ENCODE results near the gene MOSPD2. TPM values are rescaled to one million over a fixed set of nuclear protein-coding genes. Genes with fewer than 3 reads are reported as not detected.

Gene MOSPD2
- total and polyA plus RNA-seq, 8 donors, result 16.6 to 29.7 (median 22.6) TPM

GRCh38 chrX:14943962-14944361, 70.7 kb downstream of the MOSPD2 start:
- H3K9me3 ChIP-seq, result no peaks in the 10 kb centered on the region
- TF ChIP-seq CTCF (IDR thresholded peaks at IDR 0.05), result no peak
- no peaks in the 10 kb centered on the region for H3K4me1 ChIP-seq
- no peak overlapping the region for H3K4me3 ChIP-seq
- H3K36me3 ChIP-seq, result no peaks in the 10 kb centered on the region
- no peak overlapping the region for H3K27ac ChIP-seq
- intact Hi-C loops (cut with DNase I), result no loop called here
- DNase-seq (no peak), ATAC-seq (no peak)
- H3K27me3 ChIP-seq, result peaks cover 0 to 3% of the 10 kb centered on the region in 2 donors

- DNase-seq (no peak), ATAC-seq (no peak)
- H3K4me3 ChIP-seq, result no peak overlapping the region
- peaks cover 0 to 3% of the 10 kb centered on the region in 2 donors for H3K27me3 ChIP-seq
- no peak for TF ChIP-seq CTCF (IDR thresholded peaks at IDR 0.05)
- no peaks in the 10 kb centered on the region for H3K4me1 ChIP-seq
- intact Hi-C loops (cut with DNase I), result no loop called here
- H3K27ac ChIP-seq, result no peak overlapping the region
- no peaks in the 10 kb centered on the region for H3K36me3 ChIP-seq
- H3K9me3 ChIP-seq, result no peaks in the 10 kb centered on the region
These were observed 73.5 kb downstream of the MOSPD2 start for GRCh38 chrX:14946606-14947155.

- no peak overlapping the region for H3K4me3 ChIP-seq
- no peaks in the 10 kb centered on the region for H3K9me3 ChIP-seq
- intact Hi-C loops (cut with DNase I), result no loop called here
- peaks cover 0 to 3% of the 10 kb centered on the region in 2 donors for H3K27me3 ChIP-seq
- H3K27ac ChIP-seq, result no peak overlapping the region
- ATAC-seq, result no peak
- no peak for DNase-seq
- no peak for TF ChIP-seq CTCF (IDR thresholded peaks at IDR 0.05)
- no peaks in the 10 kb centered on the region for H3K4me1 ChIP-seq
- H3K36me3 ChIP-seq, result no peaks in the 10 kb centered on the region
These were observed 75.5 kb downstream of the MOSPD2 start for GRCh38 chrX:14948691-14949090.

GRCh38 chrX:14956813-14957582, 83.8 kb downstream of the MOSPD2 start:
- DNase-seq (no peak), ATAC-seq (no peak)
- no peak for TF ChIP-seq CTCF (IDR thresholded peaks at IDR 0.05)
- intact Hi-C loops (cut with DNase I), result no loop called here
- Histone ChIP-seq H3K36me3 (no peaks in the 10 kb centered on the region), H3K4me3 (no peak overlapping the region), H3K27ac (no peak overlapping the region), H3K9me3 (no peaks in the 10 kb centered on the region), H3K27me3 (no peaks in the 10 kb centered on the region), H3K4me1 (no peaks in the 10 kb centered on the region)

GRCh38 chrX:14963447-14964236, 90.4 kb downstream of the MOSPD2 start:
- Histone ChIP-seq H3K27me3 (no peaks in the 10 kb centered on the region), H3K36me3 (no peaks in the 10 kb centered on the region), H3K9me3 (no peaks in the 10 kb centered on the region), H3K27ac (no peak overlapping the region), H3K4me3 (no peak overlapping the region), H3K4me1 (no peaks in the 10 kb centered on the region)
- intact Hi-C loops (cut with DNase I), result no loop called here
- no peak for TF ChIP-seq CTCF (IDR thresholded peaks at IDR 0.05)
- no peak for ATAC-seq
- no peak for DNase-seq

Data from left lung (tissue), 10 donors.